WTC11 (cell line): ENCODE results near the gene CACNA1D. TPM values are rescaled to one million over a fixed set of nuclear protein-coding genes. Genes with fewer than 3 reads are reported as not detected.
"Not testable (repeated sequence)": the region's sequence is repeated elsewhere in the genome, so short reads cannot be mapped to it uniquely, and the experiment has no call there.

ENCODE experiments used
- ATAC-seq: fragments of 200-7000 bp; cut with Tn5 transposase; 2 replicates; pipeline ENCODE4 v1.10.0; 2021; ENCODE audit warnings: mild to moderate bottlenecking, moderate library complexity
- CTCF ChIA-PET: fragments of 300-600 bp; sonication (Branson Sonifier 250); formaldehyde crosslinking; loops from one replicate; lab custom pipeline; 2021; ENCODE audit warnings: antibody characterized with exemption; lab: Charles Lee
- POLR2A ChIA-PET: fragments of 350-600 bp; sonication (Branson Sonifier 250); formaldehyde crosslinking; loops from one replicate; lab custom pipeline; 2021; ENCODE audit warnings: antibody characterized with exemption; lab: Charles Lee
- DNase-seq: peaks from one replicate; pipeline ENCODE4 v3.0.0; 2021; ENCODE audit warnings: low spot score
- H3K27ac Mint-ChIP-seq: 2 replicates; pipeline ENCODE4 v1.8.0; 2021; ENCODE audit warnings: mixed read lengths
- H3K27me3 Mint-ChIP-seq: 2 replicates; pipeline ENCODE4 v1.8.0; 2021; ENCODE audit warnings: low read depth, mild to moderate bottlenecking, moderate library complexity, mixed read lengths
- H3K36me3 Mint-ChIP-seq: 2 replicates; pipeline ENCODE4 v1.8.0; 2021; ENCODE audit warnings: mixed read lengths
- H3K4me1 Mint-ChIP-seq: 2 replicates; pipeline ENCODE4 v1.8.0; 2022; ENCODE audit warnings: mixed read lengths
- H3K4me3 Mint-ChIP-seq: 2 replicates; pipeline ENCODE4 v1.8.0; 2021; ENCODE audit warnings: mild to moderate bottlenecking, moderate library complexity, mixed read lengths
- H3K9me3 Mint-ChIP-seq: 2 replicates; pipeline ENCODE4 v1.8.0; 2021; ENCODE audit warnings: mixed read lengths
- CREM ChIP-seq: sonication (generic); formaldehyde crosslinking; IDR thresholded peaks from 2 replicates; pipeline ENCODE4 v1.8.1; 2022; ENCODE audit warnings: mild to moderate bottlenecking, missing genetic modification reagents, moderate library complexity
- ESRRA ChIP-seq: sonication (generic); formaldehyde crosslinking; IDR thresholded peaks from 2 replicates; pipeline ENCODE4 v1.8.1; 2022; ENCODE audit warnings: mild to moderate bottlenecking, missing genetic modification reagents, borderline replicate concordance
- FOXJ3 ChIP-seq: sonication (generic); formaldehyde crosslinking; IDR thresholded peaks from 2 replicates; pipeline ENCODE4 v1.9.0; 2021; ENCODE audit warnings: missing genetic modification reagents, mild to moderate bottlenecking, borderline replicate concordance
- GABPB1 ChIP-seq: sonication (generic); formaldehyde crosslinking; IDR thresholded peaks from 2 replicates; pipeline ENCODE4 v1.8.1; 2023; ENCODE audit warnings: mild to moderate bottlenecking, missing genetic modification reagents
- GTF2I ChIP-seq: fragments of 250-450 bp; sonication (Bioruptor Pico); conservative IDR thresholded peaks from 2 replicates; pipeline ENCODE4 v1.4.0; 2021; ENCODE audit warnings: mild to moderate bottlenecking
- JUN ChIP-seq: sonication (generic); formaldehyde crosslinking; IDR thresholded peaks from 2 replicates; pipeline ENCODE4 v1.8.0; 2023; ENCODE audit warnings: mild to moderate bottlenecking, missing genetic modification reagents
- NFYB ChIP-seq: sonication (generic); formaldehyde crosslinking; conservative IDR thresholded peaks from 2 replicates; pipeline ENCODE4 v1.8.0; 2022; ENCODE audit warnings: low read depth, missing genetic modification reagents
- NR2C2 ChIP-seq: sonication (generic); formaldehyde crosslinking; IDR thresholded peaks from 2 replicates; pipeline ENCODE4 v1.8.0; 2022; ENCODE audit warnings: mild to moderate bottlenecking, missing genetic modification reagents
- RORB ChIP-seq: fragments of 250-450 bp; sonication (Bioruptor Pico); IDR thresholded peaks from 2 replicates; pipeline ENCODE4 v1.9.0; 2021; ENCODE audit warnings: mild to moderate bottlenecking
- ZNF121 ChIP-seq: sonication (generic); formaldehyde crosslinking; IDR thresholded peaks from 2 replicates; pipeline ENCODE4 v1.8.0; 2023; ENCODE audit warnings: missing genetic modification reagents
- ZNF671 ChIP-seq: fragments of 250-450 bp; sonication (Bioruptor Pico); IDR thresholded peaks from 2 replicates; pipeline ENCODE4 v1.8.0; 2021; ENCODE audit warnings: mild to moderate bottlenecking
- total RNA-seq: library from RNA; stranded (reverse); gene quantifications from 3 replicates; pipeline ENCODE4 v1.2.3, GENCODE V29; 2021
- TF ChIP-seq, protein P1 (sequence below): sonication (generic); formaldehyde crosslinking; IDR thresholded peaks from 2 replicates; pipeline ENCODE4 v1.8.1; 2023; ENCODE audit warnings: mild to moderate bottlenecking, missing genetic modification reagents, moderate library complexity
- TF ChIP-seq, protein P2 (sequence below): sonication (generic); formaldehyde crosslinking; IDR thresholded peaks from 2 replicates; pipeline ENCODE4 v1.8.0; 2022; ENCODE audit warnings: mild to moderate bottlenecking, missing genetic modification reagents
- TF ChIP-seq, protein P3 (sequence below): sonication (generic); formaldehyde crosslinking; IDR thresholded peaks from 2 replicates; pipeline ENCODE4 v1.8.1; 2022; ENCODE audit warnings: low read depth, missing genetic modification reagents, borderline replicate concordance
- TF ChIP-seq, protein P4 (sequence below): sonication (generic); formaldehyde crosslinking; IDR thresholded peaks from 2 replicates; pipeline ENCODE4 v1.8.0; 2023; ENCODE audit warnings: missing genetic modification reagents
- TF ChIP-seq, protein P5 (sequence below): sonication (generic); formaldehyde crosslinking; IDR thresholded peaks from 2 replicates; pipeline ENCODE4 v1.8.0; 2022; ENCODE audit warnings: mild to moderate bottlenecking, missing genetic modification reagents
- TF ChIP-seq, protein P6 (sequence below): sonication (generic); formaldehyde crosslinking; IDR thresholded peaks from 2 replicates; pipeline ENCODE4 v1.8.0; 2023; ENCODE audit warnings: mild to moderate bottlenecking, missing genetic modification reagents

Gene CACNA1D
- total RNA-seq, 1 experiment from 2014 or later, result 2.3 TPM

DNA sequence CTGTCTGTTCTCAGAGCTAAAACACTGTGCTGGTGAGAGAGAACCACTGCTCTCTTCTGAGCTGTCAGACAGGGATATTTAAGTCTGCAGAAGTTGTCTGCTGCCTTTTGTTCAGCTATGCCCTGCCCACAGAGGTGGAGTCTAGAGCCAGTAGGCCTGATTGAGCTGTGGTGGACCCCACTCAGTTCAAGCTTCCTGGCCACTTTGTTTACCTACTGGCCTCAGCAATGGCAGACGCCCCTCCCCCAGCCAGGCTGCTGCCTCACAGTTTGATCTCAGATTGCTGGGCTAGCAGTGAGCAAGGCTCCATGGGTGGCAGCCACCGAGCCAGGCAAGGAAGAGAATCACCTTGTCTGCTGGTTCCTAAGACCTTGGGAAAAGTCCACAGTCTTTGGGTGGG lies 21.0 kb upstream of the CACNA1D start:
- DNase-seq (peak; percentile 35), ATAC-seq (no peak)
- H3K9me3 Mint-ChIP-seq, result peaks cover 16% of the 10 kb centered on the region
- ChIA-PET POLR2A (no interaction called here), CTCF (no interaction called here)
- no peak overlapping the region for H3K4me3 Mint-ChIP-seq
- peaks cover 2% of the 10 kb centered on the region; the same call in 1 of the 2 replicates for H3K36me3 Mint-ChIP-seq
- no peak overlapping the region for H3K27ac Mint-ChIP-seq
- H3K27me3 Mint-ChIP-seq, result peaks cover 26% of the 10 kb centered on the region
- TF ChIP-seq CREM (CRISPR knock-in tag), result no peak
- TF ChIP-seq, protein P1, sequence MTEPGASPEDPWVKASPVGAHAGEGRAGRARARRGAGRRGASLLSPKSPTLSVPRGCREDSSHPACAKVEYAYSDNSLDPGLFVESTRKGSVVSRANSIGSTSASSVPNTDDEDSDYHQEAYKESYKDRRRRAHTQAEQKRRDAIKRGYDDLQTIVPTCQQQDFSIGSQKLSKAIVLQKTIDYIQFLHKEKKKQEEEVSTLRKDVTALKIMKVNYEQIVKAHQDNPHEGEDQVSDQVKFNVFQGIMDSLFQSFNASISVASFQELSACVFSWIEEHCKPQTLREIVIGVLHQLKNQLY (CRISPR knock-in tag), result no peak
- no peak for TF ChIP-seq ZNF671 (CRISPR knock-in tag)
- TF ChIP-seq RORB (CRISPR knock-in tag), result no peak
- TF ChIP-seq, protein P2, sequence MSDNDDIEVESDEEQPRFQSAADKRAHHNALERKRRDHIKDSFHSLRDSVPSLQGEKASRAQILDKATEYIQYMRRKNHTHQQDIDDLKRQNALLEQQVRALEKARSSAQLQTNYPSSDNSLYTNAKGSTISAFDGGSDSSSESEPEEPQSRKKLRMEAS (CRISPR knock-in tag), result no peak
- TF ChIP-seq NR2C2 (CRISPR knock-in tag), result no peak
- no peak for TF ChIP-seq FOXJ3 (CRISPR knock-in tag)
- TF ChIP-seq JUN (CRISPR knock-in tag), result no peak
- H3K4me1 Mint-ChIP-seq, result peaks cover 4% of the 10 kb centered on the region; the same call in 1 of the 2 replicates

DNA sequence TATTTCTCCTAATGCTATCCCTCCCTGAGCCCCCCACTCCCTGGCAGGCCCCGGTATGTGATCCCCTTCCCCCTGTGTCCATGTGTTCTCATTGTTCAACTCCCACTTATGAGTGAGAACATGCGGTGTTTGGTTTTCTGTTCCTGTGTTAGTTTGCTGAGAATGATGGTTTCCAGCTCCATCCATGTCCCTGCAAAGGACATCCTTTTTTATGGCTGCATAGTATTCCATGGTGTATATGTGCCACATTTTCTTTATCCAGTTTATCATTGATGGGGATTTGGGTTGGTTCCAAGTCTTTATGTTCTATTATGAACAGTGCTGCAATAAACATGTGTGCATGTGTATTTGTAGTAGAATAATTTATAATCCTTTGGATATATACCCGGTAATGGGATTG lies 18.0 kb upstream of the CACNA1D start:
- Mint-ChIP-seq H3K9me3 (peaks cover 16% of the 10 kb centered on the region), H3K27me3 (peaks cover 14% of the 10 kb centered on the region)
- POLR2A ChIA-PET, H3K27ac Mint-ChIP-seq, H3K4me1 Mint-ChIP-seq, H3K36me3 Mint-ChIP-seq, H3K4me3 Mint-ChIP-seq, DNase-seq, CTCF ChIA-PET, ATAC-seq: not testable (repeated sequence)
- 0 out of 2 replicates have a peak, but pooled peaks have one; percentile 23 for TF ChIP-seq GTF2I

DNA sequence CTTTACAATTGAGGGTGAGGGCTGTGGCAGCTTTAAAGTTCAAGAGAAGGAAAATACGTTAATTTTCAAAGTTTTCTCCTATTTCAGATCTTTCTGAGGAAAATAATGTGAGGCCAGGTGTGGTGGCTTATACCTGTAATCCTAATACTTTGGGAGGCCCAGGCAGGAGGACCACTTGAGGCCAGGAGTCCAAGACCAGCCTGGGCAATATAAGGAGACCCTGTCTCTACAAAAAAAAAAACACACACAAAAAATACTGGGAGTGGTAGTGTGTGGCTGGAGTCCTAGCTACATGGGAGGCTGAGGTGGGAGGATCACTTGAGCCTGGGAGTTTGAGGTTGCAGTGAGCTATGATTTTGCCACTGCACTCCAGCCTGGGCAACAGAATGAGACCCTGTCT lies 16.7 kb upstream of the CACNA1D start:
- DNase-seq, H3K36me3 Mint-ChIP-seq, H3K4me1 Mint-ChIP-seq, H3K27me3 Mint-ChIP-seq, H3K4me3 Mint-ChIP-seq, H3K27ac Mint-ChIP-seq, ATAC-seq: not testable (repeated sequence)
- ChIA-PET CTCF (interaction anchor here (0.6 kb wide), 1 partner anchor 16 kb away, joined by 4 read pairs; the partner anchor contains the start of gene CACNA1D), POLR2A (interaction anchor here (0.7 kb wide), 1 partner anchor 559 kb away, joined by 3 read pairs; no protein-coding TSS in a partner anchor)
- H3K9me3 Mint-ChIP-seq, result peaks cover 11% of the 10 kb centered on the region

DNA sequence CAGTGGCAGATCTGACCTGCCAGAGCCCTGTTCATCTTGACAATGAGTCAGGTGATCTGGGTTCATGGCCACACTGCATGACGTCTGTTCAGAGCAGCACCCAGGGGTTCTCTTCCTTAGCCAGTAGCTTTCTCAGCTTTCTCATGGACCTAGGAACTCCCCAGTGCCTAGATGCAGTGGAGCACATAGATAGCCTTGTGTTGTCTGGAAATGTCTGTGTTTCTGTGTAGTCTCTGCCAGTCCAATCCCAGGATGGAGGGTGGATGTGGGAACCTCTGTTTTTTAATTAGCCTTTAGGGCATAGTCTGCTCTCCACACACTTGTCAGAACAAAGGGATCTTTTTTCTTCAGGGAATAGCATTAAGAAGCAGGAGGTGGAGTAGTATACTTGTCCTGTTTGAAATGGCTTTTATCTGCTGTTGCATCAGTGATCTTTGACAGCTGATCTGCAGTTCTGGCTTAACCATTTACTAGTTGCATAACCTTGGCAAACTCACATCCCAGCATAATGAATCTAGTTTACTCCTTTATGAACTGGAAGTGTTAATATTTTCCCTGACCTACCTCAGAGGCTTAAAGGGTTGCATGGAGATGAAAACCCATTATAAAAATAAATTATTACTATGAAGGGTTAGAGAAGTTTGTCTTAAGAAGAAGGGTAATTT lies 16.1 kb upstream of the CACNA1D start:
- H3K27me3 Mint-ChIP-seq, result peaks cover under 1% of the 10 kb centered on the region
- ATAC-seq (no peak), DNase-seq (no peak)
- H3K4me1 Mint-ChIP-seq, result peaks cover 4% of the 10 kb centered on the region; the same call in 1 of the 2 replicates
- ChIA-PET POLR2A (interaction anchor here (0.7 kb wide), 1 partner anchor 559 kb away, joined by 3 read pairs; no protein-coding TSS in a partner anchor), CTCF (interaction anchor here (2.4 kb wide), 1 partner anchor 16 kb away, joined by 9 read pairs; the partner anchor contains the start of gene CACNA1D)
- peaks cover 10% of the 10 kb centered on the region; the same call in 1 of the 2 replicates for H3K9me3 Mint-ChIP-seq
- no peaks in the 10 kb centered on the region for H3K36me3 Mint-ChIP-seq
- no peak overlapping the region for H3K4me3 Mint-ChIP-seq
- H3K27ac Mint-ChIP-seq, result no peak overlapping the region
- TF ChIP-seq GABPB1, result peak; percentile 97
- TF ChIP-seq, protein P3, sequence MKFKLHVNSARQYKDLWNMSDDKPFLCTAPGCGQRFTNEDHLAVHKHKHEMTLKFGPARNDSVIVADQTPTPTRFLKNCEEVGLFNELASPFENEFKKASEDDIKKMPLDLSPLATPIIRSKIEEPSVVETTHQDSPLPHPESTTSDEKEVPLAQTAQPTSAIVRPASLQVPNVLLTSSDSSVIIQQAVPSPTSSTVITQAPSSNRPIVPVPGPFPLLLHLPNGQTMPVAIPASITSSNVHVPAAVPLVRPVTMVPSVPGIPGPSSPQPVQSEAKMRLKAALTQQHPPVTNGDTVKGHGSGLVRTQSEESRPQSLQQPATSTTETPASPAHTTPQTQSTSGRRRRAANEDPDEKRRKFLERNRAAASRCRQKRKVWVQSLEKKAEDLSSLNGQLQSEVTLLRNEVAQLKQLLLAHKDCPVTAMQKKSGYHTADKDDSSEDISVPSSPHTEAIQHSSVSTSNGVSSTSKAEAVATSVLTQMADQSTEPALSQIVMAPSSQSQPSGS (CRISPR knock-in tag), result no peak

DNA sequence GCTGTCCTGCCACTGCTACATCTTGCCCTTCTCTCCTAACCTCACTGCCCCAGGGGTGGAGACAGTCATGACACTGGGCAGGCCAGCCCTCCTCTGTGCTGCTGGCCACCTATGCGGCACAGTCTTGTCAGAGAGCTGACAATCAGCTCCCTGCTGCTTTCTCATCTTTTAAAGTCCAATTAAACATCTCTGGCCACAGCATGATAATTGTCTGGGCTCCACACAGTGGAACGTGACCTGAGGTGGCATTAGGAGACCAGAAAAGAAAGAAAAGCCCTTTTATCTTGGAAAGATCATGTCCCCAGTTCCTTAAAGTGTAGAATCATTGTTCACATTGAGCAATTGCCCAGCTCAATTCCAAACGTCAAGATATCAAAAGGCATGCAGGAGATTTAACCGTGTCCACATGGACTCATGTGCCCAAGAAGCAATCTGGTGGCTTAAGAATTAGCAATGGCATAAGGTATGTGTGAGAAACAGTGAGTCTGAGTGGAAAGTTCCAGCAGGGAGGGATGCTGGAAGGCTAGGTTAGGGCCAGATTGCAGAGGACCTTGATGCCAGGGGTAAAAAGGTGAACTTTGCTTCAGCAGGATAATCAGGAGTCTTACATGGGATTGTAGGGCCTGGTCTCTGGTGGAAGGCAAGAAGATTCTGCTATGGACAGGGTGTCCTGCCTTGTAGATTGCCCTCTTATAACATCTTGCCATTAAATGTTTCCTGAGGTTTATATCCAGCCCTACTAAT lies 15.3 kb upstream of the CACNA1D start:
- Mint-ChIP-seq H3K27me3 (peaks cover 5% of the 10 kb centered on the region), H3K4me3 (no peak overlapping the region), H3K4me1 (no peaks in the 10 kb centered on the region), H3K36me3 (no peaks in the 10 kb centered on the region), H3K9me3 (peaks cover 5% of the 10 kb centered on the region; the same call in 1 of the 2 replicates), H3K27ac (no peak overlapping the region)
- ChIA-PET POLR2A (no interaction called here), CTCF (interaction anchor here (2.4 kb wide), 1 partner anchor 15 kb away, joined by 9 read pairs; the partner anchor contains the start of gene CACNA1D)
- ATAC-seq (no peak), DNase-seq (no peak)
- TF ChIP-seq NFYB (CRISPR knock-in tag) (no peak), ESRRA (CRISPR knock-in tag) (no peak), ZNF121 (CRISPR knock-in tag) (no peak), NR2C2 (CRISPR knock-in tag) (no peak)
- TF ChIP-seq, protein P4, sequence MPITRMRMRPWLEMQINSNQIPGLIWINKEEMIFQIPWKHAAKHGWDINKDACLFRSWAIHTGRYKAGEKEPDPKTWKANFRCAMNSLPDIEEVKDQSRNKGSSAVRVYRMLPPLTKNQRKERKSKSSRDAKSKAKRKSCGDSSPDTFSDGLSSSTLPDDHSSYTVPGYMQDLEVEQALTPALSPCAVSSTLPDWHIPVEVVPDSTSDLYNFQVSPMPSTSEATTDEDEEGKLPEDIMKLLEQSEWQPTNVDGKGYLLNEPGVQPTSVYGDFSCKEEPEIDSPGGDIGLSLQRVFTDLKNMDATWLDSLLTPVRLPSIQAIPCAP (CRISPR knock-in tag), result no peak
- TF ChIP-seq, protein P5, sequence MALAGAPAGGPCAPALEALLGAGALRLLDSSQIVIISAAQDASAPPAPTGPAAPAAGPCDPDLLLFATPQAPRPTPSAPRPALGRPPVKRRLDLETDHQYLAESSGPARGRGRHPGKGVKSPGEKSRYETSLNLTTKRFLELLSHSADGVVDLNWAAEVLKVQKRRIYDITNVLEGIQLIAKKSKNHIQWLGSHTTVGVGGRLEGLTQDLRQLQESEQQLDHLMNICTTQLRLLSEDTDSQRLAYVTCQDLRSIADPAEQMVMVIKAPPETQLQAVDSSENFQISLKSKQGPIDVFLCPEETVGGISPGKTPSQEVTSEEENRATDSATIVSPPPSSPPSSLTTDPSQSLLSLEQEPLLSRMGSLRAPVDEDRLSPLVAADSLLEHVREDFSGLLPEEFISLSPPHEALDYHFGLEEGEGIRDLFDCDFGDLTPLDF, result no peak
- TF ChIP-seq, protein P6, sequence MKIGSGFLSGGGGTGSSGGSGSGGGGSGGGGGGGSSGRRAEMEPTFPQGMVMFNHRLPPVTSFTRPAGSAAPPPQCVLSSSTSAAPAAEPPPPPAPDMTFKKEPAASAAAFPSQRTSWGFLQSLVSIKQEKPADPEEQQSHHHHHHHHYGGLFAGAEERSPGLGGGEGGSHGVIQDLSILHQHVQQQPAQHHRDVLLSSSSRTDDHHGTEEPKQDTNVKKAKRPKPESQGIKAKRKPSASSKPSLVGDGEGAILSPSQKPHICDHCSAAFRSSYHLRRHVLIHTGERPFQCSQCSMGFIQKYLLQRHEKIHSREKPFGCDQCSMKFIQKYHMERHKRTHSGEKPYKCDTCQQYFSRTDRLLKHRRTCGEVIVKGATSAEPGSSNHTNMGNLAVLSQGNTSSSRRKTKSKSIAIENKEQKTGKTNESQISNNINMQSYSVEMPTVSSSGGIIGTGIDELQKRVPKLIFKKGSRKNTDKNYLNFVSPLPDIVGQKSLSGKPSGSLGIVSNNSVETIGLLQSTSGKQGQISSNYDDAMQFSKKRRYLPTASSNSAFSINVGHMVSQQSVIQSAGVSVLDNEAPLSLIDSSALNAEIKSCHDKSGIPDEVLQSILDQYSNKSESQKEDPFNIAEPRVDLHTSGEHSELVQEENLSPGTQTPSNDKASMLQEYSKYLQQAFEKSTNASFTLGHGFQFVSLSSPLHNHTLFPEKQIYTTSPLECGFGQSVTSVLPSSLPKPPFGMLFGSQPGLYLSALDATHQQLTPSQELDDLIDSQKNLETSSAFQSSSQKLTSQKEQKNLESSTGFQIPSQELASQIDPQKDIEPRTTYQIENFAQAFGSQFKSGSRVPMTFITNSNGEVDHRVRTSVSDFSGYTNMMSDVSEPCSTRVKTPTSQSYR, result no peak
